Limb (tissue), 2 donors: ENCODE results near the gene ASIP.
"Not testable (repeated sequence)": the region's sequence is repeated elsewhere in the genome, so short reads cannot be mapped to it uniquely, and the experiment has no call there.

Experiments used
- DNase-seq, 2 donors: peaks; one replicate each; pipeline ENCODE4 v3.0.0-alpha.2; 2016; ENCODE audit errors: extremely low spot score in 2 of 2

Gene ASIP, protein sequence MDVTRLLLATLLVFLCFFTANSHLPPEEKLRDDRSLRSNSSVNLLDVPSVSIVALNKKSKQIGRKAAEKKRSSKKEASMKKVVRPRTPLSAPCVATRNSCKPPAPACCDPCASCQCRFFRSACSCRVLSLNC

DNA sequence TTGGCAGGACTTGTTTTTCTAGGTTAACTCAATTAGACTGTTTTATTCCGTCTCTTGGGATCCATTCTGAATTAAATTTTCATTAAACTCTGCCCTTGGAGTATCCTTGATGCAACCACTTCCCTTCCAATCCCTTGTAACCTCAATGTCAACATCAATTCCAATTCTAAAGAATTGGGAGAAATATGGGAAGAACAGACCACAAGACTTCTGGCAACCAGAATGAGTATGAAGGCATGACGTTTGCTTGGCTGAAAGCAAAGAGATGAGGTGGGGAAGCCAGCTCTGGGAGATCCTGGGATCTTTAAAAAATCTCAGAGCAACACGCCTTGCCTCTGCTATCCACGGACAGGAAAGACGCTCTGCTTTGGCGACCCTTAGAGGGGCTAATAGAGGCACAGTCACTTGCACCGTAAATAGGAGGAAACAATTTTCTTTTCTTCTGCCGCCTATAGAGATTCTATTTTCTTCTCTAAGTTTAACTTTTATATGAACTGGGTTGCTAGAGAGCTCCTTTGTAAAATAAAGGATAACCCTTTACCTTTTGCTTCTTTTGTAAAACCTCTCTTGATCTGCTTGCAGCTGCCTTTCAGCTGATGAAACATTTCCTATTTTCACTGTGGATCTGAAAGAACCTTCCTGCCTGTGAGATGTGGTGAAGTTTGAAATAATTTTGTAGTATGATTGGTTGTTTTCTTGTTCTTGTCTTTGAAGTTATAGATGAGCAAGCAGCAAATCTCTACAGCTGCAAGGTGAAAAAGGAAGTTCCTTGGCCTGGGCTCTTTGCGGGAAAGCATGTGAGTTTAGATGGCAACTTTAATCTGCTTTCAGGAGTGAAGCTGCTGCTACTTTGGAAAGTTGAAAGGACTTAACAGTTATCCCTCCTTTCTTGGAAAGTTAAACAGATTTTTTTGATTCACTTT, at the start of gene ASIP:
TSS of gene ASIP (plus strand) at position 731 of the 923 bp plus-strand sequence. CDS start 18,952 bp downstream, outside the sequence.
- DNase-seq, result no peak

GRCh38 chr20:34193051-34193450, 48.2 kb upstream of the ASIP start:
- DNase-seq, result no peak

GRCh38 chr20:34199183-34199582, 42.0 kb upstream of the ASIP start:
- DNase-seq, result no peak

DNA sequence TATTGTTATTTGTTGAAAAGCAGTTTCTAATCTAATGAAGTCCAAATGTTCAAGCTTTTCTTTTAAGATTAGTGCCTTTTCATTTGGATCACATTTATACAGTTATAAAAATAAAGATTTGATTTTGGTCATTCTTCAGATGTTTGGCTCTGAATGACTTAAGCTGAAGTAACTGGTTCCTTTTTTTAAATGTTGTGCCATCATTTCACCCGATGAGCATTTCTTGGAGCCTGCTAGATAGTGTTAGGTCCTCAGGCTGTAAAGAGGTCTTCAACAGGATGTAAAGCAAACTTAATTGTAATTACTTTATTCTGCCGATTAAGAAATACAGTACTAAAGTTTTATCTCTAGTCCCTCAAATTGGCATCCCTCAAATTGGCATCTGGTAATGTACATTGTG, 41.2 kb upstream of the ASIP start:
- DNase-seq, result no peak

DNA sequence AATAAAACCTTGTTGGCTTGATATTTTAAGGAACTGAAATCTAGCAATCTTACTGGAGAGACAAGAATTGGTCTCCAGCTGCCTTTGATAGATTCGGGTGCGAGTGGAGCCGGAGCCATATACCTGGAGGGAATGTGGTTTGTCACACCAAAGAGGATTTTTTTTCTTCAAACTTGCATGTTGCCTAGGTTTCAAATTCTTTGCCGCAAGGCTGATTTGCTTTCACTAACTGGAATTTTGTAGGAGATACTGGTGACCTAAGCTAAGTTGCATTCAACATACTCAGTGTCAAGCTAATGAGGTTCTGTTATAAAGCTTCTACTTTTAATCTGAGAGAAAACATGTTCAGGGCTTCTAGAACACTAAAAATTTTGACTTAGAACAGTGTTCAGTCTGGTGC, 39.7 kb upstream of the ASIP start:
- DNase-seq, result no peak

DNA sequence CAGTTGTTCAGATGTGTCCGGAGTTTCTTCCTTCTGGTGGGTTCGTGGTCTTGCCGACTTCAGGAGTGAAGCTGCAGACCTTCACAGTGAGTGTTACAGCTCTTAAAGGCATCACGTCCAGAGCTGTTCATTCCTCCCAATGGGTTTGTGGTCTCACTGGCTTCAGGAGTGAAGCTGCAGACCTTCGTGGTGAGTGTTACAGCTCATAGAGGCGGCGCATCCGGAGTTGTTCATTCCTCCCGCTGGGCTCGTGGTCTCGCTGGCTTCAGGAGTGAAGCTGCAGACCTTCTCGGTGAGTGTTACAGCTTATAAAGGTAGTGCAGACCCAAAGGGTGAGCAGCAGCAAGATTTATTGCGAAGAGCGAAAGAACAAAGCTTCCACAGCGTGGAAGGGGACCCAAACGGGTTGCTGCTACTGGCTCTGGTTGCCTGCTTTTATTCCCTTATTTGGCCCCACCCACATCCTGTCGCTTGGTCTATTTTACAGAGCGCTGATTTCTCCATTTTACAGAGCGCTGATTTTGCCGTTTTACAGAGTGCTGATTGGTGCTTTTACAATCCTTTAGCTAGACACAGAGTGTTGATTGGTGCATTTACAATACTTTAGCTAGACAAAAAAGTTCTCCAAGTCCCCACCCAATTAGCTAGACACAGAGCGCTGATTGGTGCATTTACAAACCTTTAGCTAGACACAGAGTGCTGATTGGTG, 35.9 kb upstream of the ASIP start:
- DNase-seq, result not testable (repeated sequence)

DNA sequence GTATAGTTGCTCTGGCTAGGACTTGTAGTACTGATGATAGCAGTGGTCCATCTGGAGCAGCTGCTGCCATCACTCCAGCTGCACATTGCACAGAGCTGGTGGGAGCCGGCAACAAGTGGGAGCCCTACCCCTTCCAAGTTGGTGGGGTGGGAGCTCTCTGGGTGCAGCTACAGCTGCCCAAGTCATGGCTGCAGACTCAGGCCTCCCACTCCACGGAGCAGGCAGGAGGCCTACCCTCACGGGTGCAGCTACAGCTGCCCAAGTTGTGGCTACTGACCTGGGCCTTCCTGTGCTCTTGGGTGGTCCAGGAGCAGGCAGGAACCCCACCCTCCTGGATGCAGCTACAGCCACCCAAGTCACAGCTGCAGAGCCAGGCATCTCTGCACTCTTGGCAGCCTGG, 32.1 kb upstream of the ASIP start:
- DNase-seq, result no peak

GRCh38 chr20:34210271-34210670, 31.0 kb upstream of the ASIP start:
- no peak for DNase-seq

DNA sequence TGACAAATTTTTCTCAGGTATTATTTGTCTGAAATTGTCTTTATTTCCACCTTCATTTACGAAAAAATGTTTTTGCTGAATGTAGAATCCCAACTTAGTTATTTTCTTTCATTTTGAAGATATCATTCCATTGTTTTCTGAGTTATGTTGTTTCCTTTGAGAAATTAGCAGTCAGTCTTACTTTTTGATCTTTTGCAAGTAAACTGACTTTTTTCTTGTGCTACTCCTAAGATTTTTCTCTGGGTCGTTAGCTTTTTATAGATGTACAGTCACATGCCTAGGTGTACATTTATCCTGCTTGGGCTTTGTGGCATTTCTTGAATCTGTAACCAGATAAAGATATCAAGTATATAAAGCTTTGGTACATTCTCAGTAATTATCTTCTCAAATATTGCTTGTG, 29.6 kb upstream of the ASIP start:
- DNase-seq, result no peak

- DNase-seq, result no peak
Observed at GRCh38 chr20:34213213-34213612, 28.0 kb upstream of the ASIP start.

GRCh38 chr20:34215711-34216381, 25.4 kb upstream of the ASIP start:
- DNase-seq, result peak in 1 of 2 donors; percentile 76

DNA sequence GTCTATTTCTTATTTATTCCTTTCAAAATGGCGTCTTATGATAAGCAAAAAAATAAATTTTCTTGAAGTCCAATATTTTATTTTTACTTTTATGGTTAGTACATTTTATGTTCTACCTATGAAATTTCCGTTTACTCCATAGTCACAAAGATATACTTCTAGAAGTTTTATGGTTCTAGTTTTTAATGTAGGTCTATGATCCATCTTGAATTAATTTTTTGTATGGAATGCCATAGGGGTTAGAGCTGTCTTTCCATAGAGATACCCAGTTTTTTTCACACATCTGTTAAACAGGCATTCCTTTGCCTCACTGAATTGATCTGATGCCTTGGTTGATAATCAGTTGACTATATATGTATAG, 24.9 kb upstream of the ASIP start:
- peak in 1 of 2 donors; percentile 44 for DNase-seq

DNA sequence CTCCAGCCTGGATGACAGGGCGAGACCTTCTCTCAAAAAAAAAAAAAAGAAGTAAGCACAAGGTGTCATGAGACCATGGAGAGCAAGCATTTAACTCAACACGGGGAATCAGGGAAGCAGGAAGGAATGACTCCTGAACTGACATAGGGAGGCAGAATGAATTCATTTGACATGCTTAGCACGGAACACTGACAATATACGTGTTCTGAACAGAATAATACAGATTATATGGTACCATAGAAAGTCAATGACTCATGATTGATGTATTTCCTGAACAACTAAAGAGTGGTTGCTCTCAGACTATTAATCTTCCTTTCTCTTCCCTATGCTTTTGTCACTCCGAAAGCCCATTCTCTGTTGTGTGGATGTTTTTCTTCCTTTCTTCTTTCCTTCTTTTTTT, 20.7 kb upstream of the ASIP start:
- DNase-seq, result no peak

DNA sequence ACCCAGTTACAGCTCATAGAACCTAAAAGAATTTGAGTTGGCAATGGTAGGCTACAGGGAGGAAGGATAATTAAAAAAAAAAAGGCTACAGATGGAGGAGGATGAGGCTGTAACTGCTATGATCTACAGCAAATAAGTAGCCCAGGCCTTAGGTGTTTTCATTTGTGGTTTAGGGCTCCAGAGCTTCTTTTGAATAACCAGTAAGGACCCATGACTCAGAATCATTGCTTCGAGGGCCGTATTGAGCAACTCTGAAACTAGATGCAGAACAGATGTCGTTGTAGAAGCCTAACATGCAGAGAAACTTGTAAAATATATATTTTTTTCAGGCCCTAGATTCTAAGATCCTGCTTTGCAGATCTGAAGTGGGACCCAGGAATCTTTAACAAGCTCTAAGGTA, 19.0 kb upstream of the ASIP start:
- DNase-seq, result no peak

- not testable (repeated sequence) for DNase-seq
Observed at GRCh38 chr20:34224251-34224650, 17.0 kb upstream of the ASIP start.

- no peak for DNase-seq
Observed at GRCh38 chr20:34231634-34232033, 9.6 kb upstream of the ASIP start.

DNA sequence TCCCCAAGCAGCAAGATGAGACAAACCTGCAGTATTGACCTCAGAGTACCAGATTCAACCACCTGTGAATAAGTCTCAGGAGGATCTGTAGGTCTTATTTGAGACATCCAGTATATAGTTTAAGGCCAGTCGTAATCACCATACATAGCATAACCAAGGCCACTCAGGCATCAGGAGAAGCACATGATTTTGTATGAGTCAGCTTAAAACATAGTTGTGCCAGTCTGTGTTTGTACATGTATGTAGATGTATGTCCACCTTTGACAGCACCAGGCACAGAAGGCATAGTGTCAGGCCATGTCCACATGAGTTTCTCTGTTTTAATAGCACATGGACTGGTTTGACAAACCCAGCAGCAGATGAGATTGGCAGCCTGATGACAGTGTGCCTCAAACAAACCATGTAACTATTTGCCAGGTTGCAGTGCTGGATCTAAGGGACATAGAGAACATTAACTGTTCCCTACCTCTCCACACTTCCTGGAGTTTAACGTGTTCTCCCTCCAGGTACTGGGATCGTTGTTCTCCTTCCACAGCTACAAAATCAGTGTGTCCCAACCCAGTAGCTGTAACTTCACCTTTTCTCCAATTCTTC, 8.6 kb upstream of the ASIP start:
- DNase-seq, result no peak

DNA sequence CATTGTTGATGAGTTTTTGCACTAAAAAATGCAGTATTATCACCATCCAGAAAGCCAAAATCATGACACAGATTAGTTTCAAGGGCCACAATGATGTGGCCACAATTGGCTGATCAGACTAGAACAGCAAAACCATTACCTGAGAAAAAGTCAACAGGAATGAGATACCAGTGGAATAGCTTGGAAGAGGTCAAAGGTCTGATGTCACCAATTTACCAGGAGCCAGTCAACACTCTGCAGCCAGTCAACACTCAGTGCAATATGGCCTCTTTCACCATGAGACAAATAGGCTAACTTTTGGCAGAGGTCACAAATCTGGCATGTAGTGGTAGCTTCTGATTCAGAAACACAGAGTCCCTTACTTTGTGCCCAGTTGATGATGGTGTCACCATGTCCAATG, 7.5 kb upstream of the ASIP start:
- DNase-seq, result no peak

DNA sequence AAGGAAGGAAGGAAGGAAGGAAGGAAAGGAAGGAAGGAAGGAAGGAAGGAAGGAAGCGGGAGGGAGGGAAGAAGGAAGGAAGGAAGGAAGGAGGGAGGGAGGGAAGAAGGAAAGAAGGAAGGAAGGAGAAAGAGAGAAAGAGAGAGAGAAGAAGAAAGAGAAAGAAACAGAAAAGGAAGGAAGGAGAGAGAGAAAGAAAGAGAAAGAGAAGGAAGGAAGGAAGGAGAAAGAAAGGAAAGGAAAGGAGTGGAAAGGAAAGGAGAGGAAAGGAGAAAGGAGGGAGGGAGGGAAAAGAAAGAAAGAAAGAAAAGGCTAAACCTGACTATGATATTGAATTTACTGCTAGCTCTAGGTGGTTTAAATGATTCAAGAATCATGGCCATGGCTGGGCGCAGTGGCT, 5.3 kb upstream of the ASIP start:
- no peak for DNase-seq

GRCh38 chr20:34237942-34238341, 3.3 kb upstream of the ASIP start:
- DNase-seq, result no peak

- DNase-seq, result no peak
Observed at GRCh38 chr20:34240121-34240520, 1.1 kb upstream of the ASIP start.

- not testable (repeated sequence) for DNase-seq
Observed at GRCh38 chr20:34242015-34242414, 792 bp downstream of the ASIP start.
